Pancreas (tissue), 10 donors: ENCODE data around the gene RAB8B. TPM values are rescaled to one million over a fixed set of nuclear protein-coding genes. Genes with fewer than 3 reads are reported as not detected.

Experiments used
- ATAC-seq, 4 donors: fragments of 200-7000 bp; cut with Tn5 transposase; one replicate each; pipeline versions ENCODE4 v1.8.0 to v1.9.1; 2020; ENCODE audit warnings: mild to moderate bottlenecking in 4 of 4, moderate library complexity in 4 of 4
- DNase-seq, 6 donors: peaks; one replicate each; pipeline ENCODE4 v3.0.0-alpha.2; 2020
- FAIRE-seq: peaks from 2 replicates; lab custom pipeline; 2012; peaks lifted over from hg19 to GRCh38; lab: Jason Lieb, UNC
- H3K27ac ChIP-seq, 4 donors: fragments of 200-600 bp; sonication (generic); 1 replicate in 3 of 4; 2 replicates in 1 of 4; pipeline versions ENCODE4 v1.5.0 to v1.8.0; 2020
- H3K27me3 ChIP-seq, 4 donors: fragments of 200-600 bp; one replicate each; pipeline ENCODE4 v1.8.0; 2021
- H3K36me3 ChIP-seq, 3 donors: fragments of 200-600 bp; sonication (generic) in 1 of 3; one replicate each; pipeline versions ENCODE4 v1.5.0 to v1.8.0; 2020 to 2021
- H3K4me1 ChIP-seq, 3 donors: fragments of 200-600 bp; one replicate each; pipeline ENCODE4 v1.8.0; 2021
- H3K4me3 ChIP-seq, 4 donors: fragments of 200-600 bp; sonication (generic) in 2 of 4; one replicate each; pipeline versions ENCODE4 v1.5.0 to v1.8.0; 2020 to 2021
- H3K9me3 ChIP-seq, 4 donors: fragments of 200-600 bp; one replicate each; pipeline ENCODE4 v1.8.0; 2021
- WGBS, 2 donors: extraction: QIAGEN DNeasy Blood & Tissue Kit; methylation state at CpG; one replicate each; pipeline ENCODE4 v1.1.7; 2013; 5-methylcytosine and 5-hydroxymethylcytosine counted together
- intact Hi-C, 3 donors: fragments of 100-400 bp; cut with DNase I; formaldehyde crosslinking; loops; one replicate each; pipeline versions ENCODE4 v1.11.1 to v1.14.2; 2022
- polyA plus RNA-seq, 2 donors: library from polyadenylated mRNA; stranded (reverse); fragments of 200-250 nt; gene quantifications; one replicate each; pipeline ENCODE4 v1.2.3, GENCODE V29; 2013
- total RNA-seq, 6 donors: library from RNA; stranded (reverse); fragmentation: NEBNext Ultra II Directional in 4 of 6; extraction: Animal tissue kit (Norgen Biotek cat#: 25700) in 4 of 6; gene quantifications; one replicate each; pipeline versions ENCODE4 v1.2.1 to v1.2.4, GENCODE V29; 2021 to 2023
- TF ChIP-seq, protein P1 (sequence below), 4 donors: fragments of 200-600 bp; sonication (generic) in 3 of 4; IDR thresholded peaks; one replicate each; pipeline versions ENCODE4 v1.5.0 to v1.8.0; 2021; ENCODE audit warnings: antibody characterized with exemption in 4 of 4
- donor health status: healthy with polysubstance abuse.
- donor health status: DM: no; HTN: no; CAD: no; lungs with moderate emphysema.
- donor health status: DM: no; HTN: no; CAD: no.
- donor health status: control.
- donor health status: control.
- donor health status: Bipolar disorder and iron deficiency.
- donor health status: DM: yes; HTN: yes; CAD: no.
- donor health status: DM: no; HTN: no; CAD: no.
- donor health status: DM: no; HTN: no; CAD: no.
- donor health status: DM: yes; HTN: yes; CAD: no.

The RAB8B gene
- total and polyA plus RNA-seq, 8 donors, result 2.0 to 19.2 (median 5.3) TPM

DNA sequence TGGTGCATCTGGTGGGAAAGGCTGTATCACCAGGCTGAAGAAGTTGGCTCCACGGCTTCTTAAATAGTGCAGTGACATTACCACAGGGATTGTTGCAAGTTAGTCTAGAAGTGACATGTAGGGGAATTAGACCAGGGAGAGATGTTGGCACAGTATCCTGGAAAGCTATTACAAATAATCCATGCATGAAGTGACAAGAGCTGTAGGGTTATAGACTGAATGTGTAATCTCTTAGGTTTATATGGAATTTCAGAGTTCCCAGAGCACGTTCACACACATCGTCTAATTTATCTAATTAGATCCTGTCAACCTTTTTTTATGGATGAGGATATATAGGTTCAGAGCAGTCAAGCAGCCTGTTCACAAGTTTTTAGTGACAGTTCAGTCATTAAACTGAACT, 50.7 kb downstream of the RAB8B start:
- Histone ChIP-seq H3K27ac (no peak overlapping the region), H3K4me3 (no peak overlapping the region), H3K9me3 (no peaks in the 10 kb centered on the region), H3K27me3 (no peaks in the 10 kb centered on the region), H3K4me1 (peaks cover 0 to 9% (median 0%) of the 10 kb centered on the region in 3 donors), H3K36me3 (no peaks in the 10 kb centered on the region)
- 86 to 93% methylated on average over 3 of the region's 3 CpGs for WGBS, 2 donors
- no peak for DNase-seq
- TF ChIP-seq, protein P1, sequence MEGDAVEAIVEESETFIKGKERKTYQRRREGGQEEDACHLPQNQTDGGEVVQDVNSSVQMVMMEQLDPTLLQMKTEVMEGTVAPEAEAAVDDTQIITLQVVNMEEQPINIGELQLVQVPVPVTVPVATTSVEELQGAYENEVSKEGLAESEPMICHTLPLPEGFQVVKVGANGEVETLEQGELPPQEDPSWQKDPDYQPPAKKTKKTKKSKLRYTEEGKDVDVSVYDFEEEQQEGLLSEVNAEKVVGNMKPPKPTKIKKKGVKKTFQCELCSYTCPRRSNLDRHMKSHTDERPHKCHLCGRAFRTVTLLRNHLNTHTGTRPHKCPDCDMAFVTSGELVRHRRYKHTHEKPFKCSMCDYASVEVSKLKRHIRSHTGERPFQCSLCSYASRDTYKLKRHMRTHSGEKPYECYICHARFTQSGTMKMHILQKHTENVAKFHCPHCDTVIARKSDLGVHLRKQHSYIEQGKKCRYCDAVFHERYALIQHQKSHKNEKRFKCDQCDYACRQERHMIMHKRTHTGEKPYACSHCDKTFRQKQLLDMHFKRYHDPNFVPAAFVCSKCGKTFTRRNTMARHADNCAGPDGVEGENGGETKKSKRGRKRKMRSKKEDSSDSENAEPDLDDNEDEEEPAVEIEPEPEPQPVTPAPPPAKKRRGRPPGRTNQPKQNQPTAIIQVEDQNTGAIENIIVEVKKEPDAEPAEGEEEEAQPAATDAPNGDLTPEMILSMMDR (IDR thresholded peaks at IDR 0.05), result no peak
- no peak for ATAC-seq
- FAIRE-seq, result no peak
- intact Hi-C loops, result no loop called here

DNA sequence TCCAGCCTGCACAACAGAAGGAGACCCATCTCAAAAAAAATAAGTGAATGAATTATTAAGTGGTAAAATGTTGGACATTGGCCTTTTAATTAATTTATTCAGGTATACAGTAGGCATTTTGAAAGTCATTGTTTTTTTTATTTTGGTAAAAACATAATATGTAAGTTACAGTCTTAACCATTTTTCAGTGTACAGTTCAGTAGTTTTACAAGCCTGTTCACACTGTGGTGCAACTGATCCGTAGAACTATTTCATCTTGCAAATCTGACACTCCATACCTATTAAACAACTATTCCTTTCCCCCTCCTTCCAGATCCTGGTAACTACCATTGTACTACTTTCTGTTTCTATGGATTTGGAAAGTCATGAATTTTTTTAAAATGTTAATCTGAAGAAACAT, 51.9 kb downstream of the RAB8B start:
- DNase-seq, result no peak
- TF ChIP-seq, protein P1 (IDR thresholded peaks at IDR 0.05), result no peak
- no peak for ATAC-seq
- H3K36me3 ChIP-seq, result no peaks in the 10 kb centered on the region
- H3K27ac ChIP-seq, result no peak overlapping the region
- 91 to 92% methylated on average over 1 of the region's 1 CpG for WGBS, 2 donors
- H3K9me3 ChIP-seq, result no peaks in the 10 kb centered on the region
- H3K4me3 ChIP-seq, result no peak overlapping the region
- H3K4me1 ChIP-seq, result peaks cover 0 to 9% (median 0%) of the 10 kb centered on the region in 3 donors
- intact Hi-C loops, result no loop called here
- H3K27me3 ChIP-seq, result no peaks in the 10 kb centered on the region
- FAIRE-seq, result no peak

DNA sequence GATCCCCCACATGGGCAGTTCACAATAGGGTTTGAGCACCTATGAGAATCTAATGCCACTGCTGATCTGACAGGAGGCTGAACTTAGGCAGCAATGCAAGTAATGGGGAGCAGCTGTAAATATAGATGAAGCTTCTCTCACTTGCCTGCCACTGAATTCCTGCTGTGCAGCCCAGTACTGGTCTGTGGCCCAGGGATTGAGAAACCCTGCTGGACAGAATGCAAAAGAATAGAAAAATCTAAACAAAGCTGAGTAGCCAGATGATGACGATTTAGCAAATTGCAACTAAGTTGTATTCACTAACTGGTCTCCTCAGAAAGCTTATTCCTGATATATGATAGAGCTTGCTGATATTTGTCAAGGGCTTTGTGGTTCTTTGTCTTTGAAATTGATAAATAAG, 53.7 kb downstream of the RAB8B start:
- FAIRE-seq (no peak), ATAC-seq (peak in 1 of 4 donors; percentile 44), DNase-seq (no peak)
- Histone ChIP-seq H3K4me1 (peaks cover 0 to 9% (median 0%) of the 10 kb centered on the region in 3 donors), H3K27ac (no peak overlapping the region), H3K36me3 (no peaks in the 10 kb centered on the region), H3K4me3 (no peak overlapping the region), H3K27me3 (no peaks in the 10 kb centered on the region), H3K9me3 (no peaks in the 10 kb centered on the region)
- WGBS, 2 donors, result 91 to 92% methylated on average over 1 of the region's 1 CpG
- intact Hi-C loops, result no loop called here
- TF ChIP-seq, protein P1 (IDR thresholded peaks at IDR 0.05), result no peak

DNA sequence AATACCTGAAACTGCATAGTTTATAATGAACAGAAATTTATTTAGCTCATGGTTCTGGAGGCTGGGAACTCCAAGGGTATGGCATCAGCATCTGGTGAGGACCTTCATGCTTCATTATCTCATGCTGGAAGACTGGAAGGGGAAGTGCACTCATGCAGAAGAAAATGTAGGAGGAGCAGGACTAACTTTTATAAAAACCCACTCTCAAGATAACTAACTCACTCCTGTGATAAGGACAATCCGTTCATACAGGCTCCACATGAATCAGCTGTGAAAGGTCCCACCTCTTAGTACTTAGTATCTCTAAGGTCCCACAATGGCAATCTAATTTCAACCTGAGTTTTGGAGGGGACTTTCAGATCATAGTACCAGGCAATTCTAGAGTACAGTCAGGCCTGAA, 54.4 kb downstream of the RAB8B start:
- H3K4me1 ChIP-seq, result peaks cover 0 to 9% (median 0%) of the 10 kb centered on the region in 3 donors

DNA sequence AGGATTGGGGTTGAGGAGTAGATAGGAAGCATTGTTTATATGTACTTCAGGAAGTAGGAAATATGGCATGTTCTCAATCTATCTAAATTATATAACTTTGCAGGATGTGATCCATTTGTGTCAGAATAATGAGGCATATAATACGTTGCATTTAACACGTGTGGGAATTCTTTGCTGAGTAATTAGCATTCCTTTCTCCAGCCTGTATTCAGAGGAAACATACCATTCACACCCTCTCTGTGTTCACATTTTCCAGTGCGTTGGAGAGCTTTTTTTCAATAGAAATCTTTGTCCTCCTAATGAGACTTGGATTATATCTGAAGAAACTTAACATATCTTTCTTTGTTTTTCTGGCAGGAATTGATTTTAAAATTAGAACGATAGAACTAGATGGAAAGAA, 55.0 kb downstream of the RAB8B start:
- no peak for FAIRE-seq
- TF ChIP-seq, protein P1 (IDR thresholded peaks at IDR 0.05), result no peak
- H3K27ac ChIP-seq, result peak overlapping the region in 2 of 4 donors; percentile 36 to 39
- DNase-seq, result no peak
- peaks cover 0 to 9% (median 0%) of the 10 kb centered on the region in 3 donors for H3K4me1 ChIP-seq
- ATAC-seq, result peak in 2 of 4 donors; percentile 55 to 59
- H3K9me3 ChIP-seq, result no peaks in the 10 kb centered on the region
- H3K4me3 ChIP-seq, result no peak overlapping the region
- H3K36me3 ChIP-seq, result no peaks in the 10 kb centered on the region
- H3K27me3 ChIP-seq, result no peaks in the 10 kb centered on the region
- intact Hi-C loops, result no loop called here
- 26 to 27% methylated on average over 4 of the region's 4 CpGs for WGBS, 2 donors

More for the DNA sequence above, 54.4 kb downstream of the RAB8B start:
- TF ChIP-seq, protein P1 (IDR thresholded peaks at IDR 0.05), result no peak
- H3K4me3 ChIP-seq, result no peak overlapping the region
- DNase-seq (no peak), ATAC-seq (no peak), FAIRE-seq (no peak)
- no peaks in the 10 kb centered on the region for H3K9me3 ChIP-seq
- H3K36me3 ChIP-seq, result no peaks in the 10 kb centered on the region
- intact Hi-C loops, result no loop called here
- peak overlapping the region in 2 of 4 donors; percentile 2 to 36 for H3K27ac ChIP-seq
- 52 to 55% methylated on average over 1 of the region's 1 CpG for WGBS, 2 donors
- H3K27me3 ChIP-seq, result no peaks in the 10 kb centered on the region
